HEK293 (cell line): ENCODE results near the gene SERGEF.

Experiments used
- CTCF ChIA-PET: fragments of 350-600 bp; formaldehyde crosslinking; extraction: SDS; loops from one replicate; lab custom pipeline; 2021; ENCODE audit warnings: antibody characterized with exemption; lab: Yijun Ruan, JAX
- POLR2A ChIA-PET: fragments of 300-600 bp; formaldehyde crosslinking; extraction: SDS; loops from one replicate; lab custom pipeline; 2020; ENCODE audit warnings: antibody characterized with exemption, inconsistent platforms; lab: Yijun Ruan, JAX
- H3K27ac ChIP-seq: fragments of 200-500 bp; sonication (Bioruptor generic); 2 replicates; pipeline ENCODE4 v1.5.1; 2014; ENCODE audit warnings: low read depth, low read length, control low read depth, inconsistent platforms; ENCODE audit errors: extremely low read depth
- H3K36me3 ChIP-seq, 2 experiments: fragments of 200-500 bp in 1 of 2; sonication (Bioruptor generic) in 1 of 2; 1 replicate in 1 of 2; 2 replicates in 1 of 2; pipeline ENCODE4 v1.5.1; 2014 to 2017; ENCODE audit warnings: inconsistent platforms in 2 of 2, low read length in 2 of 2; ENCODE audit not compliant: control insufficient read depth in 2 of 2, insufficient read depth in 1 of 2
- H3K4me1 ChIP-seq: fragments of 200-500 bp; sonication (Bioruptor generic); 2 replicates; pipeline ENCODE4 v1.5.1; 2014; ENCODE audit warnings: mild to moderate bottlenecking, low read length, inconsistent platforms; ENCODE audit not compliant: control insufficient read depth, insufficient read depth
- H3K4me3 ChIP-seq: 2 replicates; pipeline ENCODE4 v1.5.1; 2011; ENCODE audit warnings: low read depth, mild to moderate bottlenecking, control low read depth, low read length, moderate library complexity
- H3K9me3 ChIP-seq: fragments of 200-500 bp; sonication (Bioruptor generic); 2 replicates; pipeline ENCODE4 v1.5.1; 2014; ENCODE audit warnings: low read depth, low read length, inconsistent platforms; ENCODE audit not compliant: control insufficient read depth, insufficient read depth
- ELK4 ChIP-seq: IDR thresholded peaks from 2 replicates; pipeline ENCODE4 v1.6.1; 2011; ENCODE audit warnings: mild to moderate bottlenecking, low read depth, low read length, borderline replicate concordance
- KLF1 ChIP-seq: fragments of 450-650 bp; formaldehyde crosslinking; IDR thresholded peaks from 2 replicates; pipeline ENCODE4 v1.5.1; 2016; ENCODE audit warnings: missing biosample characterization, missing genetic modification characterization
- KLF16 ChIP-seq: fragments of 450-650 bp; formaldehyde crosslinking; IDR thresholded peaks from 2 replicates; pipeline ENCODE4 v1.5.1; 2017; ENCODE audit warnings: missing biosample characterization, missing genetic modification characterization
- MEIS1 ChIP-seq: sonication (generic); formaldehyde crosslinking; IDR thresholded peaks from 2 replicates; pipeline ENCODE4 v1.8.1; 2022; ENCODE audit warnings: missing genetic modification reagents, mild to moderate bottlenecking, borderline replicate concordance
- REPIN1 ChIP-seq: fragments of 450-650 bp; formaldehyde crosslinking; IDR thresholded peaks from 2 replicates; pipeline ENCODE4 v1.5.1; 2017; ENCODE audit warnings: missing biosample characterization, missing genetic modification characterization, low read depth
- ZBTB10 ChIP-seq: fragments of 450-650 bp; formaldehyde crosslinking; IDR thresholded peaks from 2 replicates; pipeline ENCODE4 v1.5.1; 2016; ENCODE audit warnings: missing biosample characterization, missing genetic modification characterization
- ZNF121 ChIP-seq: fragments of 450-650 bp; formaldehyde crosslinking; IDR thresholded peaks from 2 replicates; pipeline ENCODE4 v1.5.1; 2016; ENCODE audit warnings: missing biosample characterization, missing genetic modification characterization
- ZNF211 ChIP-seq: fragments of 450-650 bp; formaldehyde crosslinking; IDR thresholded peaks from 2 replicates; pipeline ENCODE4 v1.5.1; 2016; ENCODE audit warnings: low read depth, missing biosample characterization, missing genetic modification characterization
- ZNF248 ChIP-seq: fragments of 450-650 bp; formaldehyde crosslinking; IDR thresholded peaks from 2 replicates; pipeline ENCODE4 v1.5.1; 2017; ENCODE audit warnings: missing biosample characterization, missing genetic modification characterization
- ZNF394 ChIP-seq: fragments of 450-650 bp; formaldehyde crosslinking; IDR thresholded peaks from 2 replicates; pipeline ENCODE4 v1.5.1; 2016; ENCODE audit warnings: missing biosample characterization, missing genetic modification characterization, mild to moderate bottlenecking, moderate library complexity, borderline replicate concordance
- ZNF416 ChIP-seq: fragments of 450-650 bp; formaldehyde crosslinking; IDR thresholded peaks from 2 replicates; pipeline ENCODE4 v1.5.1; 2016; ENCODE audit warnings: missing biosample characterization, missing genetic modification characterization
- ZNF501 ChIP-seq: fragments of 450-650 bp; formaldehyde crosslinking; IDR thresholded peaks from 2 replicates; pipeline ENCODE4 v1.5.1; 2016; ENCODE audit warnings: missing biosample characterization, missing genetic modification characterization
- ZNF548 ChIP-seq: fragments of 450-650 bp; formaldehyde crosslinking; IDR thresholded peaks from 2 replicates; pipeline ENCODE4 v1.5.1; 2016; ENCODE audit warnings: missing biosample characterization, missing genetic modification characterization
- ZNF639 ChIP-seq: fragments of 450-650 bp; formaldehyde crosslinking; IDR thresholded peaks from 2 replicates; pipeline ENCODE4 v1.5.1; 2016; ENCODE audit warnings: missing biosample characterization, missing genetic modification characterization
- ZNF692 ChIP-seq: fragments of 450-650 bp; formaldehyde crosslinking; IDR thresholded peaks from 2 replicates; pipeline ENCODE4 v1.5.1; 2016; ENCODE audit warnings: missing biosample characterization, missing genetic modification characterization
- ZNF830 ChIP-seq: fragments of 450-650 bp; IDR thresholded peaks from 2 replicates; pipeline ENCODE4 v1.5.0; 2018; ENCODE audit warnings: missing biosample characterization, missing genetic modification characterization, low read depth, mild to moderate bottlenecking, moderate library complexity
- ZSCAN18 ChIP-seq: fragments of 450-650 bp; formaldehyde crosslinking; IDR thresholded peaks from 2 replicates; pipeline ENCODE4 v1.5.1; 2016; ENCODE audit warnings: missing biosample characterization, missing genetic modification characterization

The SERGEF gene

GRCh38 chr11:17831228-17831627 is 181.6 kb downstream of the SERGEF start:
- H3K9me3 ChIP-seq: no peaks in the 10 kb centered on the region
- no peak for TF ChIP-seq ZNF830 (tag by site-specific recombination)
- no peak for TF ChIP-seq ZNF692
- TF ChIP-seq, all 188 proteins: peak for 0
- ChIA-PET CTCF (no interaction called here), POLR2A (no interaction called here)
- Histone ChIP-seq H3K36me3 (no peaks in the 10 kb centered on the region), H3K4me3 (no peak overlapping the region), H3K4me1 (no peaks in the 10 kb centered on the region), H3K27ac (no peak overlapping the region)

GRCh38 chr11:17828311-17828751 is 184.5 kb downstream of the SERGEF start:
- Histone ChIP-seq H3K4me1 (no peaks in the 10 kb centered on the region), H3K36me3 (no peaks in the 10 kb centered on the region), H3K4me3 (no peak overlapping the region), H3K27ac (no peak overlapping the region), H3K9me3 (no peaks in the 10 kb centered on the region)
- TF ChIP-seq ELK4 (no peak), ZNF248 (no peak), REPIN1 (no peak), KLF16 (tag by site-specific recombination) (no peak), ZBTB10 (no peak), ZNF501 (tag by site-specific recombination) (no peak), MEIS1 (CRISPR knock-in tag) (no peak), ZNF830 (tag by site-specific recombination) (no peak), KLF1 (tag by site-specific recombination) (no peak), ZNF121 (tag by site-specific recombination) (no peak), ZNF639 (tag by site-specific recombination) (no peak), ZSCAN18 (tag by site-specific recombination) (no peak), ZNF548 (tag by site-specific recombination) (no peak), ZNF394 (no peak), ZNF416 (tag by site-specific recombination) (no peak), ZNF211 (tag by site-specific recombination) (no peak)
- ChIA-PET CTCF (interaction anchor here (0.6 to 3.5 kb wide), 9 partner anchors 9 to 1267 kb away, joined by 3 to 20 read pairs (median 4); no protein-coding TSS in a partner anchor), POLR2A (no interaction called here)
